DMS 273 (cell line): ENCODE results near the gene HEBP2.
"Not testable (repeated sequence)": the region's sequence is repeated elsewhere in the genome, so short reads cannot be mapped to it uniquely, and the experiment has no call there.

Experiments
- DNase-seq: peaks from one replicate; lab custom pipeline; 2025; ENCODE audit not compliant: unreplicated experiment; lab: John Stamatoyannopoulos, UW

HEBP2 gene, protein sequence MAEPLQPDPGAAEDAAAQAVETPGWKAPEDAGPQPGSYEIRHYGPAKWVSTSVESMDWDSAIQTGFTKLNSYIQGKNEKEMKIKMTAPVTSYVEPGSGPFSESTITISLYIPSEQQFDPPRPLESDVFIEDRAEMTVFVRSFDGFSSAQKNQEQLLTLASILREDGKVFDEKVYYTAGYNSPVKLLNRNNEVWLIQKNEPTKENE

DNA sequence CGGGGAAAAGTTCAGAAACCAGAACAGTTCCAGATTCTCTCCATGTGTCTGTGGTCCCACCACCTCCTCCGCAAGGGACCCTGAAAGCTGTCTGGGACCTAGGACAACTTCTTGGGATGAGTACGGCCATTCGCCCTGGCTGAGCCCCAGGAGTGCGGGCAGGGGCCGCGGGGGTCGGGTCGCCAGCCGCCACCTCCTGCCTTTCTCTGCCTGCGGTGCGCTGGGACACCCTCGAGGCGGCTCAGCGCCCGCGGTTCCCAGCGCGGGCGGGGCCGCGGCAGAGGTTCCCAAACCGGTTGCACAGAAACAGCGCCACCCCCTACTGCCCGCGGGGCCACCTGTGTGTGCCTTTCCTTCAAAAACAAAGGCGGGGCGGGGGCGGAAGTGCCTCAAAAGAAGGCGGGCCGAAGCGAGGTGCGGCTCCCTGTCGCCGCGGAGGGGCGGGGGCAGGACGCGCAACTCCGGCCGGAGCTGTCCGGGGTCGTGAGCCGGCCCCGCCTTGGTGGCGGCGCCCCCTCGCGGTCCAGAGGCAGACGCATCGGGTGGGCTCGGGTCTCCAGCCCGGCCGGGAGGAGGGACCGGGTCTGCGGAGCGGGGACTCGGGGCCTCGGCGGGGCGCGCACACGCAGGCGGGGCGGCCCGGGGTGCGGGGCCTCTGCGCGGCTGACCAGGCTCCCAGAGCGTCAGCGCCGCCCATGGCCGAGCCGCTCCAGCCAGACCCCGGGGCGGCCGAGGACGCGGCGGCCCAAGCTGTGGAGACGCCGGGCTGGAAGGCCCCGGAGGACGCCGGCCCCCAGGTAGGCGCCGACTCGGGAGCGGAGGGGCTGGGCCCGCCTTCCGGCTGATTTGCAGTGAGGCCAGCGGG, at the start of gene HEBP2:
Gene HEBP2, plus strand, starts transcription at position 423 of the 865 bp plus-strand sequence. Its CDS starts 273 bp downstream, at position 696.
- peak; percentile 97 for DNase-seq

DNA sequence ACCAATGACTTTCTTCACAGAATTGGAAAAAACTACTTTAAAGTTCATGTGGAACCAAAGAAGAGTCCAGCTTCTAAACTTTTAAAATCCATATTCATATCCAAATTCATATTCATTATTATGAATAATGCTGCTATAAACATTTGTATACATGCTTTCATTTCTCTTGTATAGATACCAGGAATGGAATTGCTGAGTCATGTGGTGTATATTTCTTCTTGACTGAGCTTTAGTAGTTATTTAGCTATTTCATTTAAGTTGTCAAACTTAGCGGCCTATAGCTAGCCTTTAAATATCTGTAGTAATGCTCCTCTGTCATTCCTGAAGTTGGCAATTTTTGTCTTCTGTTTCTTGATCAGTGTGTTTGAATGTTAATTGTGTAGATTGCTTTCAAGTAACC, 46.1 kb upstream of the HEBP2 start:
- DNase-seq = no peak

DNA sequence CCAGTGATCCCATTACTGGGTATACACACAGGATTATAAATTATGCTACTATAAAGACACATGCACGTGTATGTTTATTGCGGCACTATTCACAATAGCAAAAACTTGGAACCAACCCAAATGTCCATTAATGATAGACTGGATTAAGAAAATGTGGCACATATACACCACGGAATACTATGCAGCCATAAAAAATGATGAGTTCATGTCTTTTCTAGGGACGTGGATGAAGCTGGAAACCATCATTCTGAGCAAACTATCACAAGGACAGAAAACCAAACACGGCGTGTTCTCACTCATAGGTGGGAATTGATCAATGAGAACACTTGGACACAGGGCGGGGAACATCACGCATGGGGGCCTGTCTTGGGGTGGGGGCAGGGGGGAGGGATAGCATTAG, 35.3 kb upstream of the HEBP2 start:
- DNase-seq = not testable (repeated sequence)

DNA sequence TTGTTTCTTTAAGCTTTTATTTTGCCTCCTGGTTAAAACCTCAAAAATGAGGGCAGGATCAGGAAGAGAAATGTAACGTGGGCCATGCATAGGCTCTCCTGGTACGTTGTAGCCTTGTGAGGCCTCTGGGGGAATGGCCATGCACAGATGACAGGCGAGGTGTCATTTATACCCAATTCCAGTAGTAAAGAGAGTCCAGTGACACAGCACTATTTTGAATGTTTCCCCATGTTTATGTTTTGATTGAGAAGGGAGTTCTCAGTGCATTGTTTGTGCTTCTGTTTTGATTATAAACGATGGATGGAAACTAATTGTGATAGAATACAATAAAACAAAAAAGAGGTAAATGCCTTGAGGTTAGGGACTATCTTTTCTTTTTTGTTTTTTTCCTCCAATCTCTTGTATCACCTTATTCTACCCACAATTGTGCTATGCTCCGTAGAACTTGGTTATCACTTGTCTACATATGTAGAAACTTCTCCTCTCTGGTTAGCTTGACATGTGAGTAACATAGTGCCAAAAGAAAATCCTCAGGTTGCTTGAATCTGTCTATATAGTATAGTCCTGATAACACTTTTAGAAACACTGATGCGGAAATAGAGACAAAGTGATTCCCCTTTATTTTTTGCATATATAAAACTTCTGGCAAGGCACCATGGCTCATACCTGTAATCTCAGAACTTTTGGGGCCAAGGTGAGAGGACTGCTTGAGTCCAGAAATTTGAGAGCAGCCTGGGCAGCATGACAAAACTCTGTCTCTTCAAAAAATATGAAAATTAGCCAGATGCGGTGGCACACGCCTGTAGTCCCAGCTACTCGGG, 33.2 kb upstream of the HEBP2 start:
- DNase-seq = peak; percentile 20

DNA sequence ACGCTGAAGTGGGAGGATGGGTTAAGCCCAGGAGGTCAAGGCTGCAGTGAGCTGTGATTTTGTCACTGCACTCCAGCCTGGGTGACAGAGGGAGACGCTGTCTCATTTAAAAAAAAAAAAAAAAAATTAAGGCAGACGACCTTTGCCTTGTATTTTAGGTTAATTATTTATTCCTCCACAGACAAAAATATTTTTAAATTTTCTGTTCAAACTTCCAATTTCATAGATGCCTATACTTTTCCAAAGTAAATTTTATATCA, 32.6 kb upstream of the HEBP2 start:
- no peak for DNase-seq

DNA sequence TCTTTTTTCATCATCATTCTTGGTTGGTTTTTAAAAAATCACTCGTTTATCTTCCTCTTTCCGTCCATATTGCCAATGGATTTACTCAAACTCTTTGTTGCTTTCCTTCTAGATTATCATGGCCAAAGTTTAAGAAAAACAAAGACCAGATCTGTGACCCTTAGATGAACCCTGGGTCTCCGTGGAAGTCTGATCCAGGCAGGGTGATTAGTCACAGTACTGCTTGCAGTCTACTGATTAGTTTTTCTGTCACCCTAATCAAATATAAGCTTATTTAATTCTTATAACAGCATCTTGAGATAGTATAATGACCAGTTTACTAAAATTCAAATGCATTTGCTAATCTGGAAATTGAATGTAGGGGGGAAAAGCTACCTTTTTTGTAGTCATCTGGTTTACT, 32.3 kb upstream of the HEBP2 start:
- DNase-seq = no peak

GRCh38 chr6:138372711-138373463, 31.1 kb upstream of the HEBP2 start:
- DNase-seq = no peak

GRCh38 chr6:138374230-138374629, 29.8 kb upstream of the HEBP2 start:
- DNase-seq = no peak

DNA sequence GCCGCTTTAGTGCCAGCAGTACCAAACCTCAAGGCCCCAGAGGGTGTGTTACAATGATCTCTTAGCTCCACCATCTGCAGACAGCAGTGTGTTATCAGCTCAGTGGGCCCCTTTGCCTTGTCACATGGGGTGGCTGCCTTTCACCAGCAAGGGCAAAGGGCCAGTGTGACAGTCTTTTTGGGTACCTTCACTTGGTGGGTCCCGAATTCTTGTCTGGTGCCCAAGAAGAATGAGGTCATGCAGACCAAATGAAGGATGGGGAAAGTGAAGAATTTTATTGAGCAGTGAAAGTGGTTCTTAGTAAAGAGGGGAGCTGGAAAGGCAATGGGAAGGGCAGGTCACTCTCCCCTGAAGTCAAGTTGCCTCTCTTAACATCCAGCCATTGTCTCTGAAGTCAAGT, 29.2 kb upstream of the HEBP2 start:
- no peak for DNase-seq

- DNase-seq = no peak
Observed at GRCh38 chr6:138377042-138377441, 27.0 kb upstream of the HEBP2 start.

GRCh38 chr6:138377844-138378243, 26.2 kb upstream of the HEBP2 start, which contains the start of gene SMIM28:
Gene SMIM28, plus strand, starts transcription at chr6:138377905. Its CDS starts 168 bp downstream, at chr6:138378073.
- DNase-seq = no peak

DNA sequence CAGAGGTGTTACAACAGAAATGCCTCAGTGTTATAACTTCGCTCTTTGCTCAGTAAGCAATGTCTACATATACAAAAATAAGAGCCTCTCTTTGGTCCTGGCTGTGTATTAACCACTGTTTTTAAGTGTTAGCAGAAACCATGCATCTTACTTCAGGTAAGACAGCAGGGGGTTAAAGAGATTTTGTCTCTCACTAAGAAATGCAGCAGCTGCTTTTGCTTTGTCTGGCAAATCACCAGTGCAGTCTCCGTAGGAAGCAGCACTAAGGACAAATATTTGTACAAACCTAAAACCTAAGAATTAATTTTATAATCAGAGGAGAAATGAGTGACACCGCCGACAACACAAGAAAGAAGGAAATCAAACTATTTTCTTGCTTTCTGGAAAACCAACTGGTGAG, 25.6 kb upstream of the HEBP2 start:
- no peak for DNase-seq

DNA sequence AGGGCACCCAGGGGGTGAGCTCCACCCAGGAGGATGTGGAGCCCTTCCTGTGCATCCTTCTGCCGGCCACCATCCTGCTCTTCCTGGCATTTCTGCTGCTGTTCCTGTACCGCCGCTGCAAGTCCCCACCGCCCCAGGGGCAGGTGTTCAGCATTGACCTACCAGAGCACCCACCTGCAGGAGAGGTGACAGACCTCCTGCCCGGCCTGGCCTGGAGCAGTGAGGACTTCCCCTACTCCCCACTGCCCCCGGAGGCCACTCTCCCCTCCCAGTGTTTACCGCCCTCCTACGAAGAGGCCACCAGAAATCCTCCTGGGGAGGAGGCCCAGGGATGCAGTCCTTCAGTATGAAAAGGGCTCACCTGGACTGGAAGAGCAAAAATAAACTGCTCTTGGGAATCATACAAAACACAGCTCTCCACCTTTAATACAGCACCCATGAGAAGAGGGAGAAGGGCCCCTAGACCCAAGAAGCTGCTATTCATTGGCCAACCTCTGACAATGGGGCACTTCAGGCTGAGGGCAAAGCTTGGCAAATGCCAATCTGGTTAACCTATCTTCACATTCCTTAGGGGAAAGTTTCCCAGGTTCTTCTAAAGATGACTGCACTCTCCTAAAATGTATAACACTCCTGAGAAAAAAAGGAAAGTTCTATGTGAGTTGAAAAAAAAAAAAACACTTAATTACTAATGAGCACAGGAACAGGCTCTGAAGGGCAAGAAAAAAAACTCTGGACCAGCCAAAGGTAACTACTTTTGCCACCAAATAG, 21.3 kb upstream of the HEBP2 start:
- DNase-seq = no peak

DNA sequence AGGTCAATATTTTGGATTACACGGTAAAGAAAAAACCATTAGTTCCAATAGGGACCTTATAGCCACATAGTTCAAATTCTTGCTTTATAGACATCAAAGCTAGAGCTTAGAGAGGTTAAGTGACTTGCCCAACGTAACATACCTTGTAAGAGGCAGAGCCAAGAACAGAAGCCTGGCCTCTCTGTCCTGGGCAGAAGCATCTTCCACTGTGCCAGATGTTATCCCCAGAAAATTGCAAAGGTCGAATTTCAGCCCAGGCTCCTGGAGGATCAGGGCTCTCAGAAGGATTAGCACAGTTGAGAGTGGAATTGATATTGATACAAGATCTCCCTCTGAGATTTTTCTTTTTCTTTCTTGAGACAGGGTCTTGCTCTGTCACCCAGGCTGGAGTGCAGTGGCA, 20.2 kb upstream of the HEBP2 start:
- peak; percentile 37 for DNase-seq

- no peak for DNase-seq
Observed at GRCh38 chr6:138386897-138387296, 17.1 kb upstream of the HEBP2 start.

GRCh38 chr6:138387577-138388368, 16.2 kb upstream of the HEBP2 start:
- no peak for DNase-seq

DNA sequence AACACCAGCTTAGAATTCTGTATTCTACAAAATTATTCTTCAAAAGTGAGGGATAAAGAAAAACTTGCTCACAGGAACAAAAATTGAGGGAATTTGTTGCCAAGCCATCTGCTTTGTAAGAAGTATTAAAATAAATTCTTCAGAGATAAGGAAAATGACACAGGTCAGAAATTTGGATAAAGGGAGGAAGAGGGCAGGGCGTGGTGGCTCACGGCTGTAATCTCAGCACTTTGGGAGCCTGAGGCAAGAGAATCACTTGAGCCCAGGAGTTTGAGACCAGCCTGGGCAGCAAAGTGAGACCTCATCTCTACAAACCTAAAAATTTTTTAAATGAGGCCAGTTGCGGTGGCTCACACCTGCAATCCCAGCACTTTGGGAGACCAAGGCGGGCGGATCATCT, 14.5 kb upstream of the HEBP2 start:
- DNase-seq = no peak

GRCh38 chr6:138393871-138394783, 9.9 kb upstream of the HEBP2 start:
- DNase-seq = no peak

GRCh38 chr6:138396709-138397108, 7.3 kb upstream of the HEBP2 start:
- no peak for DNase-seq
